OCI-LY1 (cell line): ENCODE data around the gene RHEX.
A peak's percentile ranks its signal among the peaks of the same experiment; 100 is the strongest.

Experiments used
- H2AFZ ChIP-seq: fragments of 200-600 bp; sonication (generic), shearing (Covaris generic); 2 replicates; pipeline ENCODE4 v1.6.0; 2014; ENCODE audit warnings: antibody characterized with exemption, mild to moderate bottlenecking, low read length
- H3F3A ChIP-seq: fragments of 200-600 bp; sonication (generic), shearing (Covaris generic); 2 replicates; pipeline ENCODE4 v1.6.0; 2014; ENCODE audit warnings: mild to moderate bottlenecking, antibody characterized with exemption, low read length, moderate library complexity; ENCODE audit not compliant: insufficient read depth
- H3K27ac ChIP-seq: fragments of 200-600 bp; sonication (generic); 2 replicates; pipeline ENCODE4 v1.5.1; 2014; ENCODE audit warnings: low read length, mixed run types, mild to moderate bottlenecking, low read depth; ENCODE audit not compliant: poor library complexity, severe bottlenecking
- H3K27me3 ChIP-seq: fragments of 200-600 bp; sonication (generic); 2 replicates; pipeline ENCODE4 v1.6.0; 2014; ENCODE audit warnings: antibody characterized with exemption, mild to moderate bottlenecking, low read length, moderate library complexity; ENCODE audit not compliant: insufficient read depth
- H3K36me3 ChIP-seq: fragments of 200-600 bp; sonication (generic); 2 replicates; pipeline ENCODE4 v1.6.1; 2014; ENCODE audit warnings: mild to moderate bottlenecking, antibody characterized with exemption, low read length, moderate library complexity, mixed read lengths; ENCODE audit not compliant: insufficient read depth
- H3K4me1 ChIP-seq: fragments of 200-600 bp; sonication (generic); 2 replicates; pipeline ENCODE4 v1.5.1; 2014; ENCODE audit warnings: mild to moderate bottlenecking, low read length, moderate library complexity; ENCODE audit not compliant: insufficient read depth, severe bottlenecking
- H3K4me2 ChIP-seq: fragments of 200-600 bp; sonication (generic), shearing (Covaris generic); 2 replicates; pipeline ENCODE4 v1.6.1; 2014; ENCODE audit warnings: low read length
- H3K4me3 ChIP-seq: fragments of 200-600 bp; sonication (generic); 2 replicates; pipeline ENCODE4 v1.5.1; 2014; ENCODE audit warnings: low read length, low read depth, mild to moderate bottlenecking, mixed read lengths; ENCODE audit not compliant: poor library complexity, severe bottlenecking
- H3K79me2 ChIP-seq: fragments of 200-600 bp; shearing (Covaris generic); 2 replicates; pipeline ENCODE4 v1.6.1; 2016; ENCODE audit warnings: mixed run types, low read length, mixed read lengths; ENCODE audit not compliant: insufficient read depth
- H3K9ac ChIP-seq: fragments of 200-600 bp; sonication (generic), shearing (Covaris generic); 2 replicates; pipeline ENCODE4 v1.6.1; 2014; ENCODE audit warnings: mild to moderate bottlenecking, low read length, mixed read lengths
- H3K9me2 ChIP-seq: fragments of 200-600 bp; sonication (generic), shearing (Covaris generic); 2 replicates; pipeline ENCODE4 v1.6.1; 2014; ENCODE audit warnings: low read depth, mild to moderate bottlenecking, low read length, mixed read lengths
- H3K9me3 ChIP-seq: fragments of 200-600 bp; shearing (Covaris generic); 2 replicates; pipeline ENCODE4 v1.6.1; 2014; ENCODE audit warnings: low read length, mixed read lengths
- H4K20me1 ChIP-seq: fragments of 200-600 bp; sonication (generic), shearing (Covaris generic); 2 replicates; pipeline ENCODE4 v1.6.0; 2016; ENCODE audit warnings: mild to moderate bottlenecking, low read length; ENCODE audit not compliant: insufficient read depth
- EZH2 ChIP-seq: fragments of 200-600 bp; sonication (generic), shearing (Covaris generic); IDR thresholded peaks from 2 replicates; pipeline ENCODE4 v1.8.0; 2017; ENCODE audit warnings: borderline replicate concordance, mixed run types, mild to moderate bottlenecking, antibody characterized with exemption, low read length, moderate library complexity, mixed read lengths
- TF ChIP-seq, protein P1 (sequence below): fragments of 200-600 bp; sonication (generic), shearing (Covaris generic); IDR thresholded peaks from 2 replicates; pipeline ENCODE4 v1.5.1; 2017; ENCODE audit warnings: mild to moderate bottlenecking, antibody characterized with exemption, low read length, moderate library complexity, mixed read lengths

RHEX gene

GRCh38 chr1:206037581-206037980 lies 15.4 kb upstream of the RHEX start:
- no peaks in the 10 kb centered on the region for H3K27me3 ChIP-seq
- peak overlapping the region; percentile 80 for H3K27ac ChIP-seq
- H4K20me1 ChIP-seq: no peaks in the 10 kb centered on the region
- no peaks in the 10 kb centered on the region for H3K9me3 ChIP-seq
- H2AFZ ChIP-seq: no peak overlapping the region
- H3K79me2 ChIP-seq: no peaks in the 10 kb centered on the region
- H3K9ac ChIP-seq: no peak overlapping the region
- TF ChIP-seq, protein P1, sequence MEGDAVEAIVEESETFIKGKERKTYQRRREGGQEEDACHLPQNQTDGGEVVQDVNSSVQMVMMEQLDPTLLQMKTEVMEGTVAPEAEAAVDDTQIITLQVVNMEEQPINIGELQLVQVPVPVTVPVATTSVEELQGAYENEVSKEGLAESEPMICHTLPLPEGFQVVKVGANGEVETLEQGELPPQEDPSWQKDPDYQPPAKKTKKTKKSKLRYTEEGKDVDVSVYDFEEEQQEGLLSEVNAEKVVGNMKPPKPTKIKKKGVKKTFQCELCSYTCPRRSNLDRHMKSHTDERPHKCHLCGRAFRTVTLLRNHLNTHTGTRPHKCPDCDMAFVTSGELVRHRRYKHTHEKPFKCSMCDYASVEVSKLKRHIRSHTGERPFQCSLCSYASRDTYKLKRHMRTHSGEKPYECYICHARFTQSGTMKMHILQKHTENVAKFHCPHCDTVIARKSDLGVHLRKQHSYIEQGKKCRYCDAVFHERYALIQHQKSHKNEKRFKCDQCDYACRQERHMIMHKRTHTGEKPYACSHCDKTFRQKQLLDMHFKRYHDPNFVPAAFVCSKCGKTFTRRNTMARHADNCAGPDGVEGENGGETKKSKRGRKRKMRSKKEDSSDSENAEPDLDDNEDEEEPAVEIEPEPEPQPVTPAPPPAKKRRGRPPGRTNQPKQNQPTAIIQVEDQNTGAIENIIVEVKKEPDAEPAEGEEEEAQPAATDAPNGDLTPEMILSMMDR: no peak
- no peak for TF ChIP-seq EZH2
- no peaks in the 10 kb centered on the region for H3F3A ChIP-seq
- H3K4me2 ChIP-seq: no peak overlapping the region
- no peak overlapping the region for H3K4me3 ChIP-seq
- H3K36me3 ChIP-seq: no peaks in the 10 kb centered on the region
- H3K9me2 ChIP-seq: no peaks in the 10 kb centered on the region
- peaks cover 69% of the 10 kb centered on the region for H3K4me1 ChIP-seq

GRCh38 chr1:206039046-206039973 lies 13.7 kb upstream of the RHEX start:
- no peaks in the 10 kb centered on the region for H3F3A ChIP-seq
- H3K36me3 ChIP-seq: no peaks in the 10 kb centered on the region
- peak overlapping the region; percentile 52 for H3K27ac ChIP-seq
- TF ChIP-seq, protein P1: no peak
- no peak for TF ChIP-seq EZH2
- no peaks in the 10 kb centered on the region for H3K9me3 ChIP-seq
- H4K20me1 ChIP-seq: no peaks in the 10 kb centered on the region
- no peaks in the 10 kb centered on the region for H3K9me2 ChIP-seq
- no peaks in the 10 kb centered on the region for H3K27me3 ChIP-seq
- no peak overlapping the region for H3K4me3 ChIP-seq
- no peak overlapping the region for H3K9ac ChIP-seq
- H3K4me2 ChIP-seq: peak overlapping the region; percentile 11; the same call in 1 of the 2 replicates
- H2AFZ ChIP-seq: no peak overlapping the region
- peaks cover 78% of the 10 kb centered on the region for H3K4me1 ChIP-seq
- H3K79me2 ChIP-seq: no peaks in the 10 kb centered on the region

DNA sequence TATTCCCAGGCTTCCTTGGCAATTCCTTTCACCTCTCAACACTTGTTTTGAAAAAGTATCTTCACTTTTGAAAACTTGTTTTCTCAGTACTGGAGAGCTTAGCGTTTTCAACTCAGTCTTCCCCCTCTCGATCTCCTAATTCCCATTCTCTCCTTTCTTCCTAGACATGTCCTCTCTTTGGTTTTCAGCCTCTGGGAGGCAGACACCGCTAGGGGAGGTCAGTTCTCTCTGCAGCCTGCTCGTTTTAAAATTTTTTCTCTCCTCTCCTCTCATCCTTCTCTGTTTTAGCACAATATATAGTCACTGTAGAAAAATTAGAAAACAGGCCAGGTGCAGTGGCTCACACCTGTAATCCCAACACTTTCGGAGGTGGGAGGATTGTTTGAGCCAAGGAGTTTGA lies 12.6 kb upstream of the RHEX start:
- Histone ChIP-seq H2AFZ (no peak overlapping the region), H3K79me2 (no peaks in the 10 kb centered on the region), H3K27me3 (no peaks in the 10 kb centered on the region), H3K4me1 (peaks cover 68% of the 10 kb centered on the region), H3K9me3 (no peaks in the 10 kb centered on the region), H3K4me2 (no peak overlapping the region), H3K9ac (no peak overlapping the region), H3K36me3 (no peaks in the 10 kb centered on the region), H4K20me1 (no peaks in the 10 kb centered on the region), H3F3A (no peaks in the 10 kb centered on the region), H3K4me3 (no peak overlapping the region), H3K9me2 (no peaks in the 10 kb centered on the region), H3K27ac (peak overlapping the region; percentile 52)
- TF ChIP-seq, protein P1: no peak
- no peak for TF ChIP-seq EZH2
